ENCODE results near the gene C1orf226.

C1orf226 gene

DNA sequence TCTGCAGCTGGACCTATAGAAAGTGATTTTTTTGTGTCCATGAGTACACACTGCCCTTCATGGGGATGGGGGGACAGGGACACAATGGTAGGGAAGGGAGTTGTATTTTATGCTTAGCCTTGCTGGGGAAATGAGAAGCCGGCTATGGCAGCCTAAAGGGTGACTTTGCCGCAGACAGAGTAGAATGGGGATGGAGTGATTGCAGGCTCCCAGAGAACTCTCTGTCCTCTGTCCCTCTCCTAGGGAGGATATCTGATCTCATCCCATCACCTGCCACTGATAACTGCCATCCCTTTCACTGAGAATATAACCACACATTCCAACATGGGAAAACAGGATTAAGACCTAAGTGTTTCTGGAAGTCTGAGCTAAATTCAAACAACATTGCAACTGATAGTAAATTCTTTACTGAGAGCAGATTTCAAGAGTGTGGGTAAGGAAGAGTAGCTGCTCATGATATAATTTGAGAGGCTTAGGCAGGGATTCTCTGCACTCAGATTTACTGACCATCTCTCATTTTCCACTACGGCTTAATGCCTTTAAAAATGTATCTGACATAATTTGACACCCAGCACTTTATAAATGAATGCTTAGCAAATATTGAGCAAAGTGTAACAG is 16.5 kb downstream of the C1orf226 start:
- Histone ChIP-seq H2BK120ac (ENCODE audit: low read depth, low read length) (no peak overlapping the region), H2BK15ac (replicated peaks; ENCODE audit: low read depth) (no peak overlapping the region), H3K27ac (ENCODE audit: low read depth, low read length) (no peak overlapping the region), H3K79me1 (ENCODE audit: low read length) (no peaks in the 10 kb centered on the region), H3K4ac (ENCODE audit: low read depth, low read length) (no peak overlapping the region), H3K4me2 (ENCODE audit: low read length) (no peak overlapping the region), H3K4me1 (ENCODE audit: control insufficient read depth, low read depth, low read length) (peaks cover 11% of the 10 kb centered on the region), H3K9ac (ENCODE audit: low read length) (no peak overlapping the region), H3K36me3 (ENCODE audit: control insufficient read depth, insufficient read depth, low read length) (no peaks in the 10 kb centered on the region), H3K27me3 (ENCODE audit: insufficient read depth, low read length, poor library complexity) (no peaks in the 10 kb centered on the region), H4K5ac (ENCODE audit: low read length) (no peak overlapping the region), H2BK5ac (ENCODE audit: low read length) (no peak overlapping the region), H3K18ac (ENCODE audit: low read length) (no peak overlapping the region), H3K56ac (ENCODE audit: low read length) (no peak overlapping the region), H3K23ac (ENCODE audit: low read length) (no peak overlapping the region), H4K8ac (ENCODE audit: low read depth, low read length) (no peak overlapping the region), H3K79me2 (ENCODE audit: control insufficient read depth, insufficient read depth, low read length) (no peaks in the 10 kb centered on the region), H2AK5ac (ENCODE audit: low read length) (no peak overlapping the region), H3K4me3 (ENCODE audit: low read length) (no peak overlapping the region)
- DNase-seq: peak; percentile 68
- WGBS (ENCODE audit: extremely low coverage, insufficient coverage, low lambda C conversion rate): no CpG with 5 or more reads among the region's 3 CpGs

DNA sequence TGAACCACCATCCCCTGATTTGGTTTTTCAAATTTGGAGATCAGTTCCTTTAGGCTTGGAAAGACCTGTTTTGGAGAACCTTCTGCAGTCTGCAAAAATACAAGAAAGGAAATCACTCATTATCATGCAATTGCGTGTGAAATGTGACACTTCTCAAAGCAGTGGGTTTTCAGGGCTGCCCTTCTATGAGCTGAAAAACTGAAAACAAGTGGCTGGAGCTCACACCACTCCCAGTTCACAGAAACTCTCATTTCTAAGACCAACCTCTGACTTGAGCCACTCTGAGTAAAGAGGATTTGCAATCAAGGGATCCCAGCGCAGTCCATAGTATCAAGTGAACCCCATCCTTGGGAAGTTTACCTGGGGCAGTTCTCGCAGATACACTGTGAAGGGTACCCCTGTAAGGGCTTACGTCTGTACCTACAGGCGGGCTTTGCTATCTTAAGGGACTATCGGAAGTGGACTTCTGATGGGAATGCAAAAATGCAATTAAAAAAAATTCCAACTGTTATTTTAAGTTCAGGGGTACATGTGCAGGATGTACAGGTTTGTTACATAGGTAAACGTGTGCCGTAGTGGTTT is 17.6 kb downstream of the C1orf226 start:
- H3K27ac ChIP-seq (ENCODE audit: low read depth, low read length): no peak overlapping the region
- DNase-seq: no peak
- no peak overlapping the region for H3K18ac ChIP-seq (ENCODE audit: low read length)
- no peaks in the 10 kb centered on the region for H3K79me2 ChIP-seq (ENCODE audit: control insufficient read depth, insufficient read depth, low read length)
- no peak overlapping the region for H4K8ac ChIP-seq (ENCODE audit: low read depth, low read length)
- H3K9ac ChIP-seq (ENCODE audit: low read length): no peak overlapping the region
- H3K23ac ChIP-seq (ENCODE audit: low read length): no peak overlapping the region
- no peak overlapping the region for H3K4me2 ChIP-seq (ENCODE audit: low read length)
- no peaks in the 10 kb centered on the region for H3K36me3 ChIP-seq (ENCODE audit: control insufficient read depth, insufficient read depth, low read length)
- H3K4me1 ChIP-seq (ENCODE audit: control insufficient read depth, low read depth, low read length): peaks cover 11% of the 10 kb centered on the region
- H2AK5ac ChIP-seq (ENCODE audit: low read length): no peak overlapping the region
- H4K5ac ChIP-seq (ENCODE audit: low read length): no peak overlapping the region
- no peaks in the 10 kb centered on the region for H3K27me3 ChIP-seq (ENCODE audit: insufficient read depth, low read length, poor library complexity)
- no peak overlapping the region for H2BK15ac ChIP-seq (replicated peaks; ENCODE audit: low read depth)
- H2BK5ac ChIP-seq (ENCODE audit: low read length): no peak overlapping the region
- no CpG with 5 or more reads among the region's 8 CpGs for WGBS (ENCODE audit: extremely low coverage, insufficient coverage, low lambda C conversion rate)
- H3K56ac ChIP-seq (ENCODE audit: low read length): no peak overlapping the region
- no peak overlapping the region for H3K4ac ChIP-seq (ENCODE audit: low read depth, low read length)
- no peak overlapping the region for H2BK120ac ChIP-seq (ENCODE audit: low read depth, low read length)
- H3K4me3 ChIP-seq (ENCODE audit: low read length): no peak overlapping the region
- H3K79me1 ChIP-seq (ENCODE audit: low read length): no peaks in the 10 kb centered on the region

DNA sequence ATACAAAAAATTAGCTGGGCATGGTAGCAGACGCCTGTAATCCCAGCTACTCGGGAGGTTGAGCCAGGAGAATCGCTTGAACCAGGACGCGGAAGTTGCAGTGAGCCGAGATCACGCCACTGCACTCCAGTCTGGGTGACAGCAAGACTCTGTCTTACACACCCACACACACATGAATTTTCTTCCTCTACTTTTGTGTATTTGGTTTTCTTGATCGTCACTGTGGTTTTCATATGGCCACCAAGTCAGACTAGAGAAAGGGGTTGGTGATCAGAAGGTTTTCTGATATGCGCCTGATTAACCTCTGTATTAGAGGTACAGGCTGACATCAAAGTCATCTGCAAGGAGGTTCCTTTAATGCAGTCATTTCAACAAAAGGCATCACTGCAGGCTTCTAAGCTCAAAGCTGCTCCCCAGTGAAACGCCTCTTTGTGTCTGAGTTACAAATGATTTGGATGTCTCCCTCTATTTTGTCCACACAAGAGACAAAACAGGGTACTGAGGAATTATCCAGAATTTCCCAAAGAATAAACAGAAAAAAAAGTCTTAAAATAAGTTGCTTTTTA is 19.3 kb downstream of the C1orf226 start:
- Histone ChIP-seq H3K56ac (ENCODE audit: low read length) (no peak overlapping the region), H3K36me3 (ENCODE audit: control insufficient read depth, insufficient read depth, low read length) (no peaks in the 10 kb centered on the region), H2AK5ac (ENCODE audit: low read length) (no peak overlapping the region), H4K8ac (ENCODE audit: low read depth, low read length) (no peak overlapping the region), H3K23ac (ENCODE audit: low read length) (no peak overlapping the region), H3K27ac (ENCODE audit: low read depth, low read length) (no peak overlapping the region), H3K9ac (ENCODE audit: low read length) (no peak overlapping the region), H3K4me3 (ENCODE audit: low read length) (no peak overlapping the region), H3K18ac (ENCODE audit: low read length) (no peak overlapping the region), H4K5ac (ENCODE audit: low read length) (no peak overlapping the region), H3K79me1 (ENCODE audit: low read length) (no peaks in the 10 kb centered on the region), H2BK5ac (ENCODE audit: low read length) (no peak overlapping the region), H3K79me2 (ENCODE audit: control insufficient read depth, insufficient read depth, low read length) (no peaks in the 10 kb centered on the region), H3K4me1 (ENCODE audit: control insufficient read depth, low read depth, low read length) (peaks cover 11% of the 10 kb centered on the region), H3K4me2 (ENCODE audit: low read length) (no peak overlapping the region), H2BK120ac (ENCODE audit: low read depth, low read length) (no peak overlapping the region), H3K27me3 (ENCODE audit: insufficient read depth, low read length, poor library complexity) (no peaks in the 10 kb centered on the region), H2BK15ac (replicated peaks; ENCODE audit: low read depth) (no peak overlapping the region), H3K4ac (ENCODE audit: low read depth, low read length) (no peak overlapping the region)
- DNase-seq: no peak
- no CpG with 5 or more reads among the region's 10 CpGs for WGBS (ENCODE audit: extremely low coverage, insufficient coverage, low lambda C conversion rate)

DNA sequence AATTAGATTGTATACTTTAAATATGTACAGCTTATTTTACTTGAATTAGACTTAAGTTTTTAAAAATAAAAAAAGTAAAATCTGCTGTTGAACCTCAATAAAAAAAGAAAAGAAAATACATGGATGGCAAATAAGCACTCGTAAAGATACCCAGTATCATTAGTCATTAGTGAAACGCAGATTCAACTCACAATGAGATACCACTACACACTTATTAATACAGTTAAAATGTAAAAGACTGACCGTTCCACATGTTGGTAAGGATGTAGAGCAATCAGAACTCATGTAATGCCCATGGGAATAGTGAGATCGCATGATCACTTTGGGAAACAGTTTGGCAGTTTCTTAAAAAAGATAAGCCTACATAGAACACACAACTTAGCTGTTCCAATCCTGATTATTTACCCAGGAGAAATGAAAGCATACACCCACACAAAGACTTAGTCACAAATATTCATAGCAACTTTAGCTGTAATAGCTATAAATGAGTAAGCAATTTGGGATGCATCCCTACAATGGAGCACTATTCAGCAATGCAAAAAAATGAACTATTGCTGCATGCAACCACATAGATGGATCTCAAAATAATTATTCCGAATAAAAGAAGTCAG is 23.1 kb downstream of the C1orf226 start:
- no peak overlapping the region for H3K4ac ChIP-seq (ENCODE audit: low read depth, low read length)
- H3K4me3 ChIP-seq (ENCODE audit: low read length): no peak overlapping the region
- H4K5ac ChIP-seq (ENCODE audit: low read length): no peak overlapping the region
- H3K4me2 ChIP-seq (ENCODE audit: low read length): no peak overlapping the region
- no peak overlapping the region for H2BK15ac ChIP-seq (replicated peaks; ENCODE audit: low read depth)
- no peak overlapping the region for H2BK5ac ChIP-seq (ENCODE audit: low read length)
- H3K27me3 ChIP-seq (ENCODE audit: insufficient read depth, low read length, poor library complexity): no peaks in the 10 kb centered on the region
- H3K18ac ChIP-seq (ENCODE audit: low read length): no peak overlapping the region
- no CpG with 5 or more reads among the region's 5 CpGs for WGBS (ENCODE audit: extremely low coverage, insufficient coverage, low lambda C conversion rate)
- no peaks in the 10 kb centered on the region for H3K36me3 ChIP-seq (ENCODE audit: control insufficient read depth, insufficient read depth, low read length)
- no peak overlapping the region for H2AK5ac ChIP-seq (ENCODE audit: low read length)
- H3K27ac ChIP-seq (ENCODE audit: low read depth, low read length): no peak overlapping the region
- H3K4me1 ChIP-seq (ENCODE audit: control insufficient read depth, low read depth, low read length): no peaks in the 10 kb centered on the region
- H4K8ac ChIP-seq (ENCODE audit: low read depth, low read length): no peak overlapping the region
- no peak overlapping the region for H2BK120ac ChIP-seq (ENCODE audit: low read depth, low read length)
- H3K23ac ChIP-seq (ENCODE audit: low read length): no peak overlapping the region
- no peaks in the 10 kb centered on the region for H3K79me1 ChIP-seq (ENCODE audit: low read length)
- H3K56ac ChIP-seq (ENCODE audit: low read length): no peak overlapping the region
- DNase-seq: no peak
- H3K79me2 ChIP-seq (ENCODE audit: control insufficient read depth, insufficient read depth, low read length): no peaks in the 10 kb centered on the region
- no peak overlapping the region for H3K9ac ChIP-seq (ENCODE audit: low read length)

DNA sequence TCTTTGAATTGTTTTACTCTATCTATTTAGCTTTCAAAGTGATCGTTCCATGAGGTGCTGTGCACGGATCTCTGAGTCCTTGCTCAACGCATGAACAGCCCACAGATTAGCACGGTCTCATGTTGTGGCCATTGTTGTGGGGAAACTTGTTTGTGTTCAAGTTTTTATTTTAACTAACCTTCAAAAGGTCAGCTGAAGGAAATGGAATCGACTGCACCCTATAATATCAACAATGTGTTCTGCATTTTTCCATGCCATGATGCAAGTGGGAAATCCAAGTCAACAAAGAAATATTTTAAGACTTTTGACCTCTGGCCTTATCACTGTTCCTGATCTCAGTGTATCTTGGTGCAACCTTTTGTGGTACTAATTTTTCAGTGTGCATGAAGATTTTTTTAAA is 24.3 kb downstream of the C1orf226 start:
- Histone ChIP-seq H2BK120ac (ENCODE audit: low read depth, low read length) (no peak overlapping the region), H3K79me1 (ENCODE audit: low read length) (no peaks in the 10 kb centered on the region), H2BK5ac (ENCODE audit: low read length) (no peak overlapping the region), H3K4me2 (ENCODE audit: low read length) (no peak overlapping the region), H3K56ac (ENCODE audit: low read length) (no peak overlapping the region), H3K27ac (ENCODE audit: low read depth, low read length) (no peak overlapping the region), H3K9ac (ENCODE audit: low read length) (no peak overlapping the region), H2BK15ac (replicated peaks; ENCODE audit: low read depth) (no peak overlapping the region), H3K36me3 (ENCODE audit: control insufficient read depth, insufficient read depth, low read length) (no peaks in the 10 kb centered on the region), H3K4me1 (ENCODE audit: control insufficient read depth, low read depth, low read length) (no peaks in the 10 kb centered on the region), H4K8ac (ENCODE audit: low read depth, low read length) (peak overlapping the region; percentile 28), H3K23ac (ENCODE audit: low read length) (no peak overlapping the region), H2AK5ac (ENCODE audit: low read length) (no peak overlapping the region), H3K18ac (ENCODE audit: low read length) (no peak overlapping the region), H3K79me2 (ENCODE audit: control insufficient read depth, insufficient read depth, low read length) (no peaks in the 10 kb centered on the region), H3K27me3 (ENCODE audit: insufficient read depth, low read length, poor library complexity) (no peaks in the 10 kb centered on the region), H4K5ac (ENCODE audit: low read length) (no peak overlapping the region), H3K4ac (ENCODE audit: low read depth, low read length) (no peak overlapping the region), H3K4me3 (ENCODE audit: low read length) (no peak overlapping the region)
- no CpG with 5 or more reads among the region's 5 CpGs for WGBS (ENCODE audit: extremely low coverage, insufficient coverage, low lambda C conversion rate)
- DNase-seq: no peak

All from mesendoderm (in vitro differentiated cells).